ENCODE data around the gene TMEM266. TPM values are rescaled to one million over a fixed set of nuclear protein-coding genes. Genes with fewer than 3 reads are reported as not detected.

The TMEM266 gene
- total and polyA plus RNA-seq, 2 experiments from 2014 or later, result 0.39 to 1.9 TPM

GRCh38 chr15:76169911-76170800 is 110.4 kb downstream of the TMEM266 start:
- 78% methylated on average over 14 of the region's 16 CpGs for WGBS (ENCODE audit: low lambda C conversion rate, missing lambda C conversion rate)
- Histone ChIP-seq H3K9me3 (ENCODE audit: low read depth) (no peaks in the 10 kb centered on the region), H3K36me3 (replicated peaks; ENCODE audit: insufficient read depth, low read depth) (no peaks in the 10 kb centered on the region), H3K9me2 (replicated peaks; ENCODE audit: insufficient read depth) (no peaks in the 10 kb centered on the region), H3K27ac (no peak overlapping the region), H3K79me2 (no peaks in the 10 kb centered on the region), H4K20me1 (ENCODE audit: insufficient read depth, poor library complexity, severe bottlenecking) (no peaks in the 10 kb centered on the region), H3K4me2 (no peak overlapping the region), H3K4me1 (ENCODE audit: insufficient read depth) (peaks cover 8% of the 10 kb centered on the region), H3K27me3 (no peaks in the 10 kb centered on the region), H2AFZ (no peak overlapping the region), H3K4me3 (no peak overlapping the region)
- TF ChIP-seq EZH2phosphoT487 (IDR thresholded peaks at IDR 0.05; ENCODE audit: low read depth, severe bottlenecking, unreplicated experiment), result no peak
- no peak for TF ChIP-seq EZH2 (IDR thresholded peaks at IDR 0.05; ENCODE audit: borderline replicate concordance)
- TF ChIP-seq CTCF (IDR thresholded peaks at IDR 0.05; ENCODE audit: poor library complexity), result no peak
- DNase-seq (ENCODE audit: low spot score), result no peak

- Histone ChIP-seq H3K36me3 (replicated peaks; ENCODE audit: insufficient read depth, low read depth) (no peaks in the 10 kb centered on the region), H3K9me2 (replicated peaks; ENCODE audit: insufficient read depth) (no peaks in the 10 kb centered on the region), H3K27me3 (no peaks in the 10 kb centered on the region), H3K4me2 (no peak overlapping the region), H3K4me1 (ENCODE audit: insufficient read depth) (peaks cover 8% of the 10 kb centered on the region), H4K20me1 (ENCODE audit: insufficient read depth, poor library complexity, severe bottlenecking) (no peaks in the 10 kb centered on the region), H3K79me2 (no peaks in the 10 kb centered on the region), H3K9me3 (ENCODE audit: low read depth) (no peaks in the 10 kb centered on the region), H3K4me3 (no peak overlapping the region), H2AFZ (no peak overlapping the region), H3K27ac (no peak overlapping the region)
- no peak for DNase-seq (ENCODE audit: low spot score)
- WGBS (ENCODE audit: low lambda C conversion rate, missing lambda C conversion rate), result 91% methylated on average over 16 of the region's 16 CpGs
- no peak for TF ChIP-seq CTCF (IDR thresholded peaks at IDR 0.05; ENCODE audit: poor library complexity)
- no peak for TF ChIP-seq EZH2 (IDR thresholded peaks at IDR 0.05; ENCODE audit: borderline replicate concordance)
- no peak for TF ChIP-seq EZH2phosphoT487 (IDR thresholded peaks at IDR 0.05; ENCODE audit: low read depth, severe bottlenecking, unreplicated experiment)
Observed at GRCh38 chr15:76172782-76173181, 113.0 kb downstream of the TMEM266 start.

- no peaks in the 10 kb centered on the region for H3K9me3 ChIP-seq (ENCODE audit: low read depth)
- H3K4me3 ChIP-seq, result no peak overlapping the region
- no peaks in the 10 kb centered on the region for H4K20me1 ChIP-seq (ENCODE audit: insufficient read depth, poor library complexity, severe bottlenecking)
- no peaks in the 10 kb centered on the region for H3K9me2 ChIP-seq (replicated peaks; ENCODE audit: insufficient read depth)
- no peak overlapping the region for H3K27ac ChIP-seq
- H3K79me2 ChIP-seq, result no peaks in the 10 kb centered on the region
- no peak for TF ChIP-seq EZH2 (IDR thresholded peaks at IDR 0.05; ENCODE audit: borderline replicate concordance)
- TF ChIP-seq CTCF (IDR thresholded peaks at IDR 0.05; ENCODE audit: poor library complexity), result no peak
- no peak for TF ChIP-seq EZH2phosphoT487 (IDR thresholded peaks at IDR 0.05; ENCODE audit: low read depth, severe bottlenecking, unreplicated experiment)
- H3K4me1 ChIP-seq (ENCODE audit: insufficient read depth), result peaks cover 8% of the 10 kb centered on the region
- no peaks in the 10 kb centered on the region for H3K36me3 ChIP-seq (replicated peaks; ENCODE audit: insufficient read depth, low read depth)
- H3K27me3 ChIP-seq, result no peaks in the 10 kb centered on the region
- H2AFZ ChIP-seq, result no peak overlapping the region
- H3K4me2 ChIP-seq, result no peak overlapping the region
- DNase-seq (ENCODE audit: low spot score), result no peak
- 92% methylated on average over 8 of the region's 8 CpGs for WGBS (ENCODE audit: low lambda C conversion rate, missing lambda C conversion rate)
Observed at GRCh38 chr15:76173317-76173834, 113.6 kb downstream of the TMEM266 start.

All from hepatocyte (in vitro differentiated cells).